Subcutaneous adipose tissue (tissue), 4 donors: ENCODE measurements around the gene CHRNA1. TPM values are rescaled to one million over a fixed set of nuclear protein-coding genes. Genes with fewer than 3 reads are reported as not detected.

Source experiments
- total RNA-seq, 4 donors: library from RNA; depleted of rRNA; stranded (reverse); fragments of >200 nt; gene quantifications; one replicate each; pipeline ENCODE4 v1.1.0, GENCODE V29; 2016
- TF ChIP-seq, protein P1 (sequence below): fragments of 450-650 bp; IDR thresholded peaks from one replicate; pipeline ENCODE4 v1.5.1; 2016; ENCODE audit warnings: low read depth, mild to moderate bottlenecking, control low read depth, antibody characterized with exemption, moderate library complexity

The CHRNA1 gene
- under 1 TPM in 2 of 4 donors, not detected in 2; 0.44 to 0.85 TPM for total RNA-seq

DNA sequence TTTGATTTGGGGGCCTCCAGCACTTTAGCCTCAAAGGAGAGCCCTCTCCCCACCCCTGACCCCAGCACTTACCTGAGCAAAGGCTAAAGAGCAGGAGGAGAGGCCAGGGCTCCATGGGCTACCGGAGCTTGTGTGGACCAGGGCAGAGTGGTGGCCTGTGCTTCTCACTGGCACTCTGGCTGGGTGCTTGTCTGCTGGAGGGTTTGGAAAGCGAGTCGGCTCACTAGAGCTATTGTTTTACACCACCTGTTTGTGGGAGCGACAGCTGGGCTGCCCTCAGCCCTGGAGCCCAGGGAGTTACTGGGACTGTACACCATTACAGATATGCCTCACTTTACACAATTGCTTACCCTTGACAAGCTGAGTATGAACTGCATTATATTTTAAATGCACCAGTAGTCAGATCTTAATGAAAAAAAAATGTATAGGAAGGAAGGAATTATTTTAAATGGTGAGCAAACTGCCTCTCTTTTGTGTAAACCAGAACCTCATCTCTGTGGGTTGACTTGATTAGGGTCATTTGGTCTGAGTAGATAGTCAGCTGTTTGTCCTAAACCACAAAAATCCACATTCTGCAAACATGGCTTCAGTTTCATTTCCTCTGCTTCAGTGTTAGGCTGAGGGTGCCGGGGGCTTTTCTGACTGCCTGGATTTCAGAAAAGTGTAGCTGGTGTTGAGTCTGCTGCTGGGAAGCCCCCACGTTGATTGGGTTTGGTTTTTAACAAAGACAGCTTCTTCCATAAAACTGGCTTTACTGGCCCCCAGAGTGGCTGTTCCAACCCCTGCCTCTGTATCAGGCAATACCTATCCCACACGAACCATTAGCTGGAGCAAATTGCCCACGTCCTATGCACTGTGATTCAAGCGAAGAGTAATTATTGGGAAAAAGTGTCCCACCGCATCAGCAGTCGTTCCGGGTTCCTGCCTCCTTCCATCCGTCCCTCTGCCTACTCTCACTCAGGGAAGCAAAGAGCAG, at the start of gene CHRNA1:
CHRNA1 (minus strand) TSS at position 193 of the 976 bp plus-strand sequence; CDS start at position 115, 78 bp downstream.
- TF ChIP-seq, protein P1, sequence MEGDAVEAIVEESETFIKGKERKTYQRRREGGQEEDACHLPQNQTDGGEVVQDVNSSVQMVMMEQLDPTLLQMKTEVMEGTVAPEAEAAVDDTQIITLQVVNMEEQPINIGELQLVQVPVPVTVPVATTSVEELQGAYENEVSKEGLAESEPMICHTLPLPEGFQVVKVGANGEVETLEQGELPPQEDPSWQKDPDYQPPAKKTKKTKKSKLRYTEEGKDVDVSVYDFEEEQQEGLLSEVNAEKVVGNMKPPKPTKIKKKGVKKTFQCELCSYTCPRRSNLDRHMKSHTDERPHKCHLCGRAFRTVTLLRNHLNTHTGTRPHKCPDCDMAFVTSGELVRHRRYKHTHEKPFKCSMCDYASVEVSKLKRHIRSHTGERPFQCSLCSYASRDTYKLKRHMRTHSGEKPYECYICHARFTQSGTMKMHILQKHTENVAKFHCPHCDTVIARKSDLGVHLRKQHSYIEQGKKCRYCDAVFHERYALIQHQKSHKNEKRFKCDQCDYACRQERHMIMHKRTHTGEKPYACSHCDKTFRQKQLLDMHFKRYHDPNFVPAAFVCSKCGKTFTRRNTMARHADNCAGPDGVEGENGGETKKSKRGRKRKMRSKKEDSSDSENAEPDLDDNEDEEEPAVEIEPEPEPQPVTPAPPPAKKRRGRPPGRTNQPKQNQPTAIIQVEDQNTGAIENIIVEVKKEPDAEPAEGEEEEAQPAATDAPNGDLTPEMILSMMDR: no peak

DNA sequence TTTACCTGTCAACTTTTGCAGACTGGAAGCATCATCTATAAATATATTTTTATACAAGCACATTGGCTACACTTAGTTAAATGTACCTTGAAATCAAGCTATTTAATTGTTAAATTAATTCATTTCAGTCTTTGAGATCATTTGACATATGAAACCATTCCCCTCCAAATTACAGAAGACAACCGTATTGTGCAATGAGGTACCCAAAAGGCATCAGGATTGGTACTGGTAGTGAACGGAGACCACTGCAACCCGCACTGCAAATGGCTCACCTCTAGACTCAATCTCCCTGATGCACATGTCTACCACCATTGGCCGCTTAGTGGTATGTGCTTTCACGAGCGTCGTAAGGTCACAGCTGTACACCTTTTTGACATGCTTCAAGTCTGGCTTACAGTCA, 47.8 kb upstream of the CHRNA1 start:
- TF ChIP-seq, protein P1: no peak

DNA sequence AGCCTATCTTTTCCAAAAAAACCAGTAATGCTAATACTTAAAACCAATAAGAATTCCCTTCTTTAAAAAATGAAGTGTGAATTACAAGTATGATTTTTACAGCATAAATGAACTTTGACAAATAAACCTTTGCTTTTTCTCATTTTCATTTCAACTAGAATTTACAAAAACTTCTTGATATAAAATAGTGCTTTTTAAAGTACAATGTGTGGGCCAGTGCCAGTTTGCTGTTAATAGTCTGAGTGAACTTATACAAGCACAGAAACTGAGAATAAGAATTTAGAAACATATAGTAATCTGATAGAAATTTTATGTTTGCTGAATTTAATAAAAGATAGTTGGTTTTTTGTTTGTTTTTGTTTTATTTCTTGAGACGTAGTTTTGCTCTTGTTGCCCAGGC, 43.7 kb upstream of the CHRNA1 start:
- TF ChIP-seq, protein P1: no peak

DNA sequence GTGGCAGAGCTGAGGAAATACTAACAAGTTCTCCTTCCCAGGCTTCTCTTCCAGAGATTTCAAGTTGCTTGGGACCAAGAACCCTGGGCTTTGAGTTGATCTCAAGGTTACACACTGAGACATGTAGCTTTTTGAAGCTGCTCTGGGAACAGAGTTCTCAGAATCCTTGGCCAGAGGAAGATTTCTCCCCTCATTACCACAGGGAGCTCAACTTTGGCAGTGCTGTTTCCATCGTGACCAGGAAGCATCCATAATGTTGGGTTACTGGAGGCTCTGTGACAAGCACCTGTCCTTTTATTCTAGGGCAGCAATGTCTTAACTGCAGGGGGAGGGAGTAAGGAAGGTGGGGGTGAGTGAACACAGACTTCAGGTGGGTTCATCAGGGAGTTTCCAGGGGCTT, 41.5 kb upstream of the CHRNA1 start:
- TF ChIP-seq, protein P1: no peak

DNA sequence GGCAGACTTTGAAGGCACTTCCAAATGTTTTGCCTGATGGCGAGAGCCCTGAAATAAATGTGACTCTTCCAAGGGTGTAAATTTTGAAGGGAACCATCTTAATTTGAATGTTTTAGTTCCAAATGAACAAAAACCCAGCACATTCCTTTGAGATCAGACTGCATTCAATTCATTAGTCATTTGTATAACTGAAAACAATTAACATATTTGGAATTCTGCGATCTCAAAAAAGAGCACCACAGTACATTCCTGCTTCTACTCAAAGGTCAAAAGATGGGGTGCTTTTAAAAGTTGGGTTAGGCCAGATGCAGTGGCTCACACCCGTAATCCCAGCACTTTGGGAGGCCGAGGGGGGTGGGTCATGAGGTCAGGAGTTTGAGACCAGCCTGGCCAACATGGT, 38.2 kb upstream of the CHRNA1 start:
- TF ChIP-seq, protein P1: no peak

DNA sequence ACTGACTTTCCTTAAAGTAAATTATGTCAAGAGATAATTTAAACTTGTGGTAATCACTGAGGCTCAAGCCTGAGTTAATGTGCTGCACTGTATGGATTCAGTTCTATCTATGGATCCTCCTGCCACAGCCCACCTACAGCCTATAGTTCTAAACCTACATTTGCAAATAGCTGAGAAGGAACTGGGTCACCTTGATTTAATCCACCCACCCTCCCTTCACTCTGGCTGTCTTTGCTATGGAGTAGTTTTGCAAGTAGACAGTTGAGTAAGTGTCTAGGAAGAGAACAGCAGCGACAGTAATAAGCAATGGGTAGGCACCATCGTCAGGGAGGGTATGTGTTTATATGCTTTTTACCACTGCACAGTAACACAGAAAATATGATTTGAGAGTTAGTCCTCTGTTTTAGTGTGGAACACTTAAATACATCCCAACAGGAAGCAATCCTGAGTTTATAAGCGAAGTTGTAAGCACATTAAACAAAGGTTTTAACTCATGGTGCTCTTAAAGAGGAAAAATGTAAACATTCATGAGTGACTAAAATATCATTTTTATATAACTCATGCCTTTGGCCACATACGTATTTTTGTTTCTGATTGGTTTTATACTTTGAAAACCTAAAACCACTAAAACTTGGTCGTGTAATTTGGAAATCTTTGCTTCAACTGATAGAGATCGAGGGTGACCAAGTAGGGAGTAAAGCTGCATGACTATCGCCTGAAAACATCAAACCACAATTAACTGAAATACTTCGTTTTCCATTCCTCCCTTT, 36.3 kb upstream of the CHRNA1 start:
- TF ChIP-seq, protein P1: no peak

DNA sequence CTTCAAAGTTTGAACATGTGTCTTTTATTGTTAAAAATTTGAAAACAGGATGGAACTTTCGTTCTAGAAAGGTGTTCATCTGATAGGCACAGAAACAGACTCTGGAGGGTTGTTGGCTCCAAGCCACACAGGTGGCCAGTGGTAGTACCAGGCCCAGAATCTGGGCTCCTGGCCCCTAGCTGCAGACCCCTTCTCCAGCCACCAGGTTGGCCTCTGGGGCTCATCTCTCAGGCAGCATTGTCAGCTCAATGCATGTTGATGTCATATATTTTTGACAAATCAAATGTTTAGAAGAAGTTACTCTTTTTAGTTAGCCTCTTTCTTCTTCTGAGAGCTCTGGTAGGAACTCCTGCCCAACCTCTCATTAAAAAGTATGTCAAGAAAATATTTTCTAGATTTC, 34.5 kb upstream of the CHRNA1 start:
- TF ChIP-seq, protein P1: no peak
